Ascending aorta (tissue), 2 donors: ENCODE measurements around the gene HCAR3. TPM values are rescaled to one million over a fixed set of nuclear protein-coding genes. Genes with fewer than 3 reads are reported as not detected.
A peak's percentile ranks its signal among the peaks of the same experiment; 100 is the strongest.

ENCODE experiments used
- DNase-seq, 2 donors: peaks; one replicate each; pipeline ENCODE4 v3.0.0-alpha.2; 2019; ENCODE audit warnings: low spot score in 2 of 2
- H3K27ac ChIP-seq, 2 donors: fragments of 200-600 bp; sonication (generic); one replicate each; pipeline ENCODE4 v1.5.1; 2016 to 2017; ENCODE audit warnings: mild to moderate bottlenecking in 1 of 2
- H3K27me3 ChIP-seq: fragments of 200-600 bp; sonication (generic); one replicate; pipeline ENCODE4 v1.5.1; 2017
- H3K36me3 ChIP-seq, 2 donors: fragments of 200-600 bp; sonication (generic); one replicate each; pipeline ENCODE4 v1.5.1; 2016
- H3K4me1 ChIP-seq, 2 donors: fragments of 200-600 bp; sonication (generic); one replicate each; pipeline ENCODE4 v1.5.1; 2016 to 2017; ENCODE audit warnings: mild to moderate bottlenecking in 1 of 2
- H3K4me3 ChIP-seq, 2 donors: fragments of 200-600 bp; sonication (generic); one replicate each; pipeline ENCODE4 v1.5.1; 2016 to 2017; ENCODE audit warnings: mild to moderate bottlenecking in 1 of 2
- H3K9me3 ChIP-seq, 2 donors: fragments of 200-600 bp; sonication (generic); one replicate each; pipeline ENCODE4 v1.5.1; 2016
- intact Hi-C: fragments of 100-400 bp; cut with DNase I; formaldehyde crosslinking; loops from one replicate; pipeline ENCODE4 v1.15.1; 2023
- total RNA-seq: library from RNA; depleted of rRNA; stranded (reverse); fragments of >200 nt; gene quantifications from one replicate; pipeline ENCODE4 v1.1.0, GENCODE V29; 2016
- TF ChIP-seq, protein P1 (sequence below), 3 experiments: fragments of 200-600 bp in 2 of 3; fragments of 450-650 bp in 1 of 3; sonication (generic) in 2 of 3; IDR thresholded peaks; one replicate each; pipeline ENCODE4 v1.5.1; 2016 to 2019; ENCODE audit warnings: antibody characterized with exemption in 3 of 3, mild to moderate bottlenecking in 1 of 3, moderate library complexity in 1 of 3

Gene HCAR3
- total RNA-seq, 1 donor from 2014 or later: not detected

DNA sequence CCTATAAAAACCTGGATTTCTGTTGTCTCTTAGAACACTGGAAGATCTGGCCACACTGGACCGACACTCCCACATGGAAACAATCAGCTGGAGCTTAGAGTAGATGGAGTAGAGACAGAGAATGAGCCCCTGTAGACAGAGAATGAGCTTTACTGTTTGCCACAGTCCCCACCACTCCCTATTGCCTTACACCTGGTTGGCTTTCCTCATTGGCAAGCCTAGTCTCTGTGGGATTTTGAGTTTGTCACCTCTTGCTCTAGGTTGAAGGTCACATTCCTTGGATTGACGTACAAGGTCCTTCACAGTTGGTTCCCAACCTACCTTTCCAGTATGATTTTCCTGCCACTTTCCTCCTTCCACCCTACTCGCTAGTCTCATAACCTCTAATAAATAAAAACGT, 16.0 kb upstream of the HCAR3 start:
- Histone ChIP-seq H3K4me3 (no peak overlapping the region), H3K4me1 (peaks cover 0 to 5% of the 10 kb centered on the region in 2 donors), H3K36me3 (no peaks in the 10 kb centered on the region), H3K27me3 (no peaks in the 10 kb centered on the region), H3K9me3 (no peaks in the 10 kb centered on the region), H3K27ac (no peak overlapping the region)
- DNase-seq: no peak
- TF ChIP-seq, protein P1, sequence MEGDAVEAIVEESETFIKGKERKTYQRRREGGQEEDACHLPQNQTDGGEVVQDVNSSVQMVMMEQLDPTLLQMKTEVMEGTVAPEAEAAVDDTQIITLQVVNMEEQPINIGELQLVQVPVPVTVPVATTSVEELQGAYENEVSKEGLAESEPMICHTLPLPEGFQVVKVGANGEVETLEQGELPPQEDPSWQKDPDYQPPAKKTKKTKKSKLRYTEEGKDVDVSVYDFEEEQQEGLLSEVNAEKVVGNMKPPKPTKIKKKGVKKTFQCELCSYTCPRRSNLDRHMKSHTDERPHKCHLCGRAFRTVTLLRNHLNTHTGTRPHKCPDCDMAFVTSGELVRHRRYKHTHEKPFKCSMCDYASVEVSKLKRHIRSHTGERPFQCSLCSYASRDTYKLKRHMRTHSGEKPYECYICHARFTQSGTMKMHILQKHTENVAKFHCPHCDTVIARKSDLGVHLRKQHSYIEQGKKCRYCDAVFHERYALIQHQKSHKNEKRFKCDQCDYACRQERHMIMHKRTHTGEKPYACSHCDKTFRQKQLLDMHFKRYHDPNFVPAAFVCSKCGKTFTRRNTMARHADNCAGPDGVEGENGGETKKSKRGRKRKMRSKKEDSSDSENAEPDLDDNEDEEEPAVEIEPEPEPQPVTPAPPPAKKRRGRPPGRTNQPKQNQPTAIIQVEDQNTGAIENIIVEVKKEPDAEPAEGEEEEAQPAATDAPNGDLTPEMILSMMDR (IDR thresholded peaks at IDR 0.05): no peak
- intact Hi-C loops: no loop called here

DNA sequence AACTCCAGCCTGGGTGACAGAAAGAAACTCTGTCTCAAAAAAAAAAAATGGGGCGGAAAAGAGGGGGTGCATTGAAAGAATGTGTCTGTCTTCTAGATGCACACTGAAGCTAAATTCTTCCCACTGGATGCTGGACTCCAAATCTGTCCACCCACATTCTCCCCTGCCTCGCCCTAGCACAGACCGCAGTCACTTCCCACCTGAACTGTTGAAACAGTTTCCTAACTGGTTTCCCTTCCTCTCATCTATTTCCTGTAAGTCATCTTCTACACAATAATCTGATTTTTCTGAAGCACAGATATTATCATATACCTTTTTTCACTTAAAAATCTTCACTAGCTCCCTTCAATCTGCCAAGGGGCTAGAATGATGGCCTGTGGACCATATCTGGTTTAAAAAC, 15.6 kb upstream of the HCAR3 start:
- Histone ChIP-seq H3K27me3 (no peaks in the 10 kb centered on the region), H3K4me3 (no peak overlapping the region), H3K4me1 (peaks cover 0 to 5% of the 10 kb centered on the region in 2 donors), H3K36me3 (no peaks in the 10 kb centered on the region), H3K9me3 (no peaks in the 10 kb centered on the region), H3K27ac (no peak overlapping the region)
- TF ChIP-seq, protein P1 (IDR thresholded peaks at IDR 0.05): no peak
- no peak for DNase-seq
- intact Hi-C loops: no loop called here

DNA sequence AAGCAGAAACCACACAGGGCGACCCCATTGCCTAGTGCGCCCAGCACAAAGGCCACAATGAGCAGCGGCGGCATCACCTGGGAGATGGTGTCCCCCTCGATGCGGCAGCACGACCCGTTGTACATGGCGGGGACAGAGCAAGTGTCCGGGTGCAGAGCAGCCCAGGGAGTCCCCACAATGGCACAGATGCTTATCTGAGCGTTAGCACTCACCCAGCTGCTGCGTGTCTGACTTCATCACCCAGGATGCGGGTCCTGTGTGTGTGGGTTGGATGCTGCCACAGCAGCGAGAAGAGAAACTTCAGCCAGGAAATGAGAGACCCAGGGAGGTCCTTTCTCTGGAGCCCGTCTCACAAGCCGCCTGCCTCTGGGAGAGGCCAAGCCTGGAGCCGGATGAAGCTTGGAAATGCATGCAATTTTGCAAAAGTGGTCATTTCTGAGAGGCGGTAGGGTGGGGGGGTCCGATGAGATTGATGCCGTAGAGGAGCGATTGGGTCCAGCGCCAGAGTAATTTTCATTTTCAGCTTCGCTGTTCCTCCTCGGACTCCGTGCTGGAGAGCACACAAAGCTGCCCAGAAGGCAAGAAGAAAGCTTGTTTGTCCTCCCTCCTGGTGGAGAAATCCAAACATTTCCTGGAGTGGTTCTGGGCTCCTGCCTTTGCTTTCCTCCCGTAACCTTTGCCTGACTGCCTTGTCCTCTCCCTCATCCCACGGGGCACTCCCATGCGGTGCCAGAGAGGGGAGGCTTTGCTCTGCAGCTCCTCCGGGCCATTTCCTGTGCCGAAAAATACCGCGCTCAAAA, 13.8 kb upstream of the HCAR3 start, which contains the start of gene HCAR1:
TSS of gene HCAR1 (minus strand) at position 630 of the 800 bp plus-strand sequence. CDS start at position 125, 505 bp downstream.
- H3K9me3 ChIP-seq: no peaks in the 10 kb centered on the region
- H3K27me3 ChIP-seq: no peaks in the 10 kb centered on the region
- no peaks in the 10 kb centered on the region for H3K36me3 ChIP-seq
- intact Hi-C loops: no loop called here
- no peak within 1 kb of the TSS for H3K27ac ChIP-seq
- DNase-seq: no peak
- peaks cover 0 to 5% of the 10 kb centered on the region in 2 donors for H3K4me1 ChIP-seq
- TF ChIP-seq, protein P1 (IDR thresholded peaks at IDR 0.05): no peak
- H3K4me3 ChIP-seq: peak within 1 kb of the TSS; percentile 33 to 62

DNA sequence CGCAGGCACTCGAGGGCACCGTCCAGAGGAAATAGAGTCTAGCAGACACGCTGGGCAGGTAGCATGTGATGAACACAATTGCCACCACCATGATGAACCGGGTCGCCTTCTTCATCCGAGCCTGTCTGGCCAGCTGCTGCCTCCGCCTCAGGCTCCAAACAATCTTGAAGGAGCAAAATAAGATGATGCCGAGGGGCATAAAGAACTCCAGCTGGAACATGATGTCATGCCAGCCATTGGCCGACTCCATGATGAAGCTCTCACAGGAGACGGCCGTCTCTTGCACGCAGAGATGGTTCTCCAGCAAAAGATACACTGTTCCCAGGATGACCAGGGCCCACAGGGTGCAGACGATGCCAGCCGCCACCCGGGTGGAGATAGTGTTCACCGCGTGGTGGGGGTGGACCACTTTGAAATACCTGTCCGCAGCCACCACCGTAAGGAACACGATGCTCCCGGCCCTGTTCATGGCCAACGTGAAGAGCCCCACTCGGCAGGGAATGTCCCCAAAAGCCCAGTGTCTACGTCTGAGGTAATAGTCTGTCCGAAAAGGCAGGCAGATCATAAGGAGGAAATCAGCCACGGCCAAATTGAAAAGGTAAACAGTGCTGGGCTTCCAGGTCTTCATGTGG, 13.1 kb upstream of the HCAR3 start:
- peak overlapping the region in 1 of 2 donors; percentile 62 for H3K4me3 ChIP-seq
- no peak overlapping the region for H3K27ac ChIP-seq
- H3K4me1 ChIP-seq: peaks cover 0 to 5% of the 10 kb centered on the region in 2 donors
- intact Hi-C loops: no loop called here
- no peak for DNase-seq
- no peaks in the 10 kb centered on the region for H3K36me3 ChIP-seq
- no peaks in the 10 kb centered on the region for H3K27me3 ChIP-seq
- no peaks in the 10 kb centered on the region for H3K9me3 ChIP-seq
- TF ChIP-seq, protein P1 (IDR thresholded peaks at IDR 0.05): no peak

DNA sequence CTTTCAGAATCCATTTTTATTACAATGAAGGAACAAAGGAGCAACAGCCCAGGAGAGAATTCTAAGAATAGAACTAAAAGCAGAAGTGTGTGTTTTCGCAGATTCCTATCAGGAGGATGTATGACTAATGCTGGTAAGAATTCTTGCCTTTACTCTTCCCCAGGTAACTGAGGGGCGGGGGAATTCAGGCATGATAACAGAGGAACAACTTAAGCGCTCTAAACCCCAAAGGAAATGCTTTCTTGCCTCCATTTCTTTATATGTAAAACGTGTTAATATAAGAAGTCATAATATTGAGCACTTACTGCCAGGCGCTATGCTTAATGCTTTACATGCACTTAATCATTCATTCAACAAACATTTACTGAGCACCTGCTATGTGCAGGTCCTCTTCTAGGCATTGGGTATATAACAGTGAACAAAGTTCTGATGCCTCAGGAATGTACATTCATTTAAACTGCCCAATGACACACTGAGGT, 9.5 kb upstream of the HCAR3 start:
- no peak overlapping the region for H3K4me3 ChIP-seq
- no peaks in the 10 kb centered on the region for H3K36me3 ChIP-seq
- TF ChIP-seq, protein P1 (IDR thresholded peaks at IDR 0.05): no peak
- no peaks in the 10 kb centered on the region for H3K27me3 ChIP-seq
- peaks cover 0 to 5% of the 10 kb centered on the region in 2 donors for H3K4me1 ChIP-seq
- no peak overlapping the region for H3K27ac ChIP-seq
- no peak for DNase-seq
- intact Hi-C loops: no loop called here
- no peaks in the 10 kb centered on the region for H3K9me3 ChIP-seq
